GM19324 (cell line): ENCODE data around the gene MRPS10.

ENCODE experiments used
- ATAC-seq: cut with Tn5 transposase; IDR thresholded peaks from one replicate; pipeline ENCODE4 v1.9.1; 2021; ENCODE audit warnings: mild to moderate bottlenecking, moderate library complexity; ENCODE audit not compliant: unreplicated experiment, low FRiP score

The MRPS10 gene

GRCh38 chr6:42239736-42240375 is 22.2 kb upstream of the MRPS10 start:
- no peak for ATAC-seq

GRCh38 chr6:42239333-42239732 is 21.7 kb upstream of the MRPS10 start:
- no peak for ATAC-seq

GRCh38 chr6:42237857-42238256 is 20.2 kb upstream of the MRPS10 start:
- no peak for ATAC-seq

- no peak for ATAC-seq
Observed at GRCh38 chr6:42236682-42237473, 19.2 kb upstream of the MRPS10 start.

DNA sequence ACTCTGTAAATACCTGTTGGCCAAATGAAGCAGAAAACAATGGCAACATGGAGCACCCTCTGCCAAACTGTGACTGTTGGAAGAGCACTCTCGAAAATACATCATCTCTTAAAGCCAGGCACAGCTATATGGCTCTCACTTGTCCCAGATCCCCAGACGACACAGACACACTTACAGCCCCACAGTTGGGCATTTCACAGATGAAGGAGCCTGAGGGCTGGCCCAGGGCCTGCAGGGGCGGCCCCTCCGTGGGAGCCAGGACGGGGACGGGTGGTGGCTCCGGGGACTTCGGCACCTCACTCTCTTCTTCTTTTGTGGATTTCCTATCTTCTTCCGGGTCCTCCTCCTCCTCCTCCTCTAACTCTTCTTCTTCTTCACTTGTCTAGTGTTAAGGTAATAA is 18.4 kb upstream of the MRPS10 start:
- ATAC-seq = no peak

GRCh38 chr6:42232035-42232434 is 14.4 kb upstream of the MRPS10 start:
- ATAC-seq = no peak

GRCh38 chr6:42230345-42231321 is 13.0 kb upstream of the MRPS10 start:
- ATAC-seq = no peak

DNA sequence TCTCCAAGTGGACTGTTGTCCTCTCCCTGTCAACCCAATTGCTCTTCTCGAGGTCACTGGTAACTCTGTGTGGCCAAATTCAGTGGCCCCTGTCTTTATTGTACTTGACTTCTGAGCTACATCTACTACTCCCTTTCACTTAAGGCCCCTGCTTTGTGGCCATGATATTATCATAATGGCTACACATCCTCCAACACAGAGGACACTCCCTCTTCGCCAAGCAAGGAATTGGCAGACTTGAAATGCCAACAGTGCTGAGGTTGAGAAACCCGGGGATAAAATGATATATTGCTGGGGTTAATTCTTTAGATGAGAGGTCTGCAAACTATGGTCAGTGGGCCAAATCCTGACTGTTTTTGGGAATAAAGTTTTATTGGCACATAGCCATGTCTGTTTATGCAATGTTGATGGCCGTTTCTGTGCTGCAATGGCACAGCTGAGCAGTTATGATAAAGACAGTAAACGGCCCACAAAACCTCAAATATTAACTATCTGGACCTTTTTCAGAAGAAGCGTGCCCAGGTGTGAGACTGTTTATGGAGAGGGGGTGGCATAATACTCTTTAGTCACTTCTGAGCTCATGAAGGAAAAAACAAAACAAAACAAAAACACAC is 12.0 kb upstream of the MRPS10 start:
- ATAC-seq = no peak

DNA sequence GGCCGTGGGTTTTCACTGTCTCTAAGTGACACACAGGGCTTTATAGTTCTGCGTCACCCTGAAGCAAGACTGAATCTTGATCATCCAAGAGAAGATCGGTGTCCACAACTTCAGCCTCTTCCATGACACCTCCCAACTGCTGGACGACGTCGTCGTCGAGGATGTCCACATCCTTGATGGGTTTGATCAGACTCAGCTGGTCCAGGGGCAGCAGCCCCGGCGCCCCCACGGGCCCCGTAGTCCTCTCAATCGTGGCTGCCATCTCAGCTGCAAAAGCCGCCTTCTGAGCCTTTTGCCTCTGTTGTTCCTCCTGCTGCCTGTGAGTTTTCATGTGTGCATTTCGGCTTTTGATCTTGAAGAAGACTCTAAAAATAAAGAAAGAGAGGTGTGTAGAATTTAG is 10.6 kb upstream of the MRPS10 start:
- no peak for ATAC-seq

GRCh38 chr6:42227173-42227850 is 9.7 kb upstream of the MRPS10 start:
- no peak for ATAC-seq

GRCh38 chr6:42226645-42227143 is 9.0 kb upstream of the MRPS10 start:
- no peak for ATAC-seq

DNA sequence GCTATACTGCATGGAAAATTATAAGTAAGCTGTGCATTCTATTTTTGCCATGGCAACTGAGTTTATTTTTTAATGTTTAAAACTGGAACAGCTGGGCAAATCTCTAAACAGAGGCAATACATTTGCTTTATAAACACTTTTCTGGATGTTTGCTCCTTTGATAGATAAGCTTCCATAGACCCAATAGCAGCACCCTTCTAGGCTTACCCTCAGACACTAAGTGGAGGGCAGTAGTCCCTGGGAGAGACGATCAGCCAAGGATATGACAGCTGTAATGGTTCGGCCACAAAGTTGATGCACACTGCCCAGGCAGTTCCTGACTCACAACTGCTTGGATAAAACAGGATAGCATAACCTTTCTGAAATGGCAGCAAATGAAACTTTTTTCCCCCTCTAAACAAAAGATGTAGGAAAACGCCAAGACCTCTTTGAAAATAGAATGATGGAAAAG is 8.5 kb upstream of the MRPS10 start:
- no peak for ATAC-seq

- no peak for ATAC-seq
Observed at GRCh38 chr6:42225419-42225818, 7.8 kb upstream of the MRPS10 start.

- no peak for ATAC-seq
Observed at GRCh38 chr6:42225029-42225339, 7.3 kb upstream of the MRPS10 start.

- peak; percentile 74 for ATAC-seq
Observed at GRCh38 chr6:42224222-42225028, 6.8 kb upstream of the MRPS10 start.

DNA sequence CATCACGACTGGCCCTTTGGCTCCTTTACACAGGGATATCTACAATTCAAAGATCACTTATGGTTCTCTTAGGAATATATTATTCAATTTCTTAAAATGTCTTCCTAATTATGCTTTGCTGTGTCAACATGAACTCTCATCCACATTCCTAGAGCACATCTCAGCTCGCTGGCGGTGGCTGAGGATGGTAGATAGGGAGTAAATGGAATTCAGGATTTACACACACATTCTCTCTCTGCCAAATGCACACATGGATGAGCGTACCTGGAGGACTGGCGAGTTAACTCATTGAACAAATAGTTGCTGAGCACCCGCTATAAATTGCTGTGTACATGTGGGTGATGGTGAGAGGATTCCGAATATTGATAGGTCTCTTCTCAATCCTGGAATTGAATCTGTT is 4.8 kb upstream of the MRPS10 start:
- no peak for ATAC-seq

DNA sequence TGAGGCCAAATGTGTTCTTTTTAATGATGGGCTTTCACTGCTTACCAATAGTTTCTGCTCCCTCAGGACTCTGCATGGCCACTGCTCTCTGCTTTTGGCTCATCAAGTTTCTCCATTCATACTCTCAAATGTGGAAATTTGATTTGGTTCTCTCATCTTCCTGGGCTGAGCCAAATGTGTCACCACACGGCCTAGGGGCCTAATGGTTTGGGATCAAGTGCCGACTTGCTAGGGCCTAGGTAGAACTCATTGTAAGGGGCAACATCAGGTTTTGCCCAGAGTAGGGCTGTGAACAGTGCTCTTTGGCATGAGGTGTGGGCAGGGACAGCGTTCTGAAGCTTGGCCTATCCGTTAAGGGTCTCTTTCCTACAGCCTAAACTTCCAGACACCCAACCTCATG is 3.9 kb upstream of the MRPS10 start:
- no peak for ATAC-seq

DNA sequence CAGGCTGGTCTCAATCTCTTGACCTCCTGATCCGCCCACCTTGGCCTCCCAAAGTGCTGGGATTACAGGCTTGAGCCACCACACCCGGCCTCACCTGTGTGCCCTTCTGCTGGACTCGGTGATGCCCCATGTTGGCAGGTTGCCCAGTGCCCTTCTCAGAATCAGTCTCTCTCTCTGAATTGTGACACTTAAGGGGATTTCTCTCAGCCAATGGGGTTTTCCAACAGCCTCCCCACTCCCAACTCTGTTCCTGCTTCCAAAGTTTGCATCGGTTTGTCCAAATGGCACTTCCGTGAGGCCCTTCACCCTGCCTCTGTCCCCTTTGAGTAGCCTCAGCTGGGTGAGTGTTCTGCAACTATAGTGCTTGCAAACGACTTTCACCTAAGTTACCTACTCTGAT is 3.1 kb upstream of the MRPS10 start:
- ATAC-seq = no peak

DNA sequence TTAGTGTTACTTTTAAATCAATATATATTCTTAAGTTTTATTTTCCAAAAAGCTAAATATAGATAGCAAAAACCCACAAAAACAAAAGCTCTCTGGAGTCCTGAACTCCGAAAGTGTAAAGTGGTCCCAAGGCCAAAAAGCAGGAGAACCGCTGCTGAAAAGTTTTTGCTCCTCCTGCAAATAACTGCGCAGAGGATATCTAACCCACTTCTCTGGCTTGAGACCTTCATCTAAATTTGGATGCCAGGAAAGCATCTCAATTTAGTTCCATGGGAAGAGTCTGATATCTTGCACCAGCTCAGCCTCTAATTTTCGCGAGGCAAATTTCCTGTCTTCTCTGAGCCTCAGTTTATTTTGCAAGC is 523 bp downstream of the MRPS10 start:
- no peak for ATAC-seq
